ENCODE data around the gene EXOSC9. TPM values are rescaled to one million over a fixed set of nuclear protein-coding genes. Genes with fewer than 3 reads are reported as not detected.

Gene EXOSC9, protein sequence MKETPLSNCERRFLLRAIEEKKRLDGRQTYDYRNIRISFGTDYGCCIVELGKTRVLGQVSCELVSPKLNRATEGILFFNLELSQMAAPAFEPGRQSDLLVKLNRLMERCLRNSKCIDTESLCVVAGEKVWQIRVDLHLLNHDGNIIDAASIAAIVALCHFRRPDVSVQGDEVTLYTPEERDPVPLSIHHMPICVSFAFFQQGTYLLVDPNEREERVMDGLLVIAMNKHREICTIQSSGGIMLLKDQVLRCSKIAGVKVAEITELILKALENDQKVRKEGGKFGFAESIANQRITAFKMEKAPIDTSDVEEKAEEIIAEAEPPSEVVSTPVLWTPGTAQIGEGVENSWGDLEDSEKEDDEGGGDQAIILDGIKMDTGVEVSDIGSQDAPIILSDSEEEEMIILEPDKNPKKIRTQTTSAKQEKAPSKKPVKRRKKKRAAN
- 31.0 and 37.9 TPM in 2 replicates for total RNA-seq

DNA sequence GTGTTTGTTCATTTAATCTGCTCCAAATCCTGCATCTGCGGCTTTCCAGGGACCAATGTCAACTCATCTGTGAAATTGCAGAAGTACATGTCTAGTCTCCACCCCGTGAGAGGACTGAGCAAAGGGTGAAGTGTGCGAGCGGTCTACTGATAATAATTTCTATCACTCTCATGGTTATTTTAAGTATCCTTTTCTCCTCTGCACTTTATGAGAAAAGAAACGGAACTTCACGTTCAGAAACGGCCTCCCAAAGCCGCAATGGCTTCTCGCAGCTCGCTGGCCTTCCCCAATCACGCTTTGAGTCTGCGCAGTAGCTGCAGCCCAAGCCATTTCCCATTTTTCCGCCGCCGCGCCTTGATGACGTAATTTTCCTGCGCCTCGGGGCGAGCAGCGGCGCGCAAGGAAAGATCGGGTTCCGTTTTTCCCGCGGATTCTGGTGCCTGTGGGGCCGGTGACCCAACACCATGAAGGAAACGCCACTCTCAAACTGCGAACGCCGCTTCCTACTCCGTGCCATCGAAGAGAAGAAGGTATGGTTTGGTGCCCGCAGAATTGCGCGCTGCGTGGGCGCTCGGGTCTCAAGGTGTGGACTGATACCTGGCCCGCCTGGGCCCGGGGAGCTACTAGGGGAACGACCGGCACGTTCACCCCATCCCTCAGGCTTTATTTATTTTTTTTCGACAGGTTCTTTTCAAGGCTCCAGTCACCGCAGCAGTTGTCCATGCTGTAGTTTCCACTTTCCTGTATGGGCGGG is at the start of gene EXOSC9:
Gene EXOSC9 (plus strand): TSS at position 363 of the 754 bp plus-strand sequence. CDS start 102 bp downstream, at position 465.

DNA sequence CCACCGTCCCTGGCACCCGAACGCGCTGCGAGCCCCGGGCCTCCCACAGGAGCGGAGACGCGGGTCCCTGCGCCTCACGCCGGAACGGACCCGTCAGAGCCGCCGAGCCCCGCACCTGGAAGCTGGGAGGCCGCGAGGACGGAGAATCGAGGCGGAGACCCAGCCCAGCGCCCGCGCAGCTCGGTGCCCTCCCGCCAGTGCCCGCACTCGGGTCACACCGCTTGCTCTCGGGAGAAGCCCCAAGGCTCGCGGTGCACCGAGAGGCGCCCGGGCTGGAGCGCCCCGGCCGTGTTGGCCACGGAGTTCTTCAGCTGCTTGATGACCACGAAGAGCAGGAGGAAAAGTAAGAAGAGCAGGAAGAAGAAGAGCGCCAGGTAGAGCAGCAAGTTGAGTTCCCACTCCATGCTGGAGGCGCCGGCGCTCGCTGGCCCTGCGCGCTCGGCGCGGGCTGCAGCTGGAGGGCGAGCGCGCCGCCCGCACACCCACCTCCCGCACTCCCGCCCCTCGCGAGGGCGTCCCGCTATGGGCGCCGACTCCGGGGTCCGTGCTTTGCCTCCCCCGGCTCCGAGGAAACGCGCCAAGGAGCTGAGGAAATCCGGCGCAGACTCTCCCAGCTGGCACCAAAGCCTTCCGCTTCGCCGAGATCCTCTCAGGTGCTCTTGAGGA is 36.3 kb upstream of the EXOSC9 start, which contains the start of gene SMIM43:
Gene SMIM43 (minus strand): TSS at position 463 of the 666 bp plus-strand sequence. CDS start 59 bp downstream, at position 404.

DNA sequence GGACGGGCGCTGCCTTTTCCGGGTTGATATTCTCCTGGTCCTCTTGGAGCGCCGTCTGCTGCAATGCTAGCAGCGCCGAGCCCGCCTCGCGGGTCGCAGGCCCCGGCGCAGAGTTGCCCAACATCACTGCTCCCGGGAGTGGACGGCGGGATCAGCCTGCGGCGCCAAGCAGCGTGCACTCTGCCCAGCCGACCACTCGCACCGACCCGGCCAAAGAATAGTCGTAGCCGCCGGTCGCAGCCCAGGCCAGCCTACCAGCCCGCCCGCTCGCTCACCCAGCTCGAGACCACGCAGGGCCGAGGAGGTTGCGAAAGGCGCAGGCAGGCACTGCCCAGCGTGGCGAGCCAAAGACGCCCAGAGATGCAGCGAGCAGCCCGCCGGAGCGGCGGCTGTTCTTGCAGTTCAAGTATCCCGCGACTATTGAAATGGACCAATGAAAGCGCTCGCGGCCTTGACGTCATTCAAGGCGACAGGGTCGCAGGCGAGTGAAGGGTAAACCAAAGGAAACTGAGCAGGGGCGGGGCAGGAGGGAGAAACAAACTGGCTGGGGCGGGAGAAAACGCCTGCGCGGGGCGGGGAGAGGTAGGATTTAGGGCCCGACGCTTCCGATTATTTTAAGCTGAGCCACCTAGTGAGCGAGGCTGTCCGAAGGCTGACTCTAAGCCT is 22.5 kb downstream of the EXOSC9 start, which contains the start of gene CCNA2:
Gene CCNA2 (minus strand): TSS at position 379 of the 666 bp plus-strand sequence. CDS start 255 bp downstream, at position 124.

Other genes with a start within 250 kb of the EXOSC9 start
- 480 and 680 TPM in 2 replicates for gene ANXA5, start 104.3 kb upstream of the EXOSC9 start, total RNA-seq
- gene SMIM43, start 36.2 kb upstream of the EXOSC9 start, total RNA-seq, result 1.3 and 18.8 TPM in 2 replicates
- gene CCNA2, start 22.6 kb downstream of the EXOSC9 start, total RNA-seq, result 35.6 and 66.3 TPM in 2 replicates
- 10.7 and 22.1 TPM in 2 replicates for gene BBS7, start 69.2 kb downstream of the EXOSC9 start, total RNA-seq
- gene TRPC3, start 150.7 kb downstream of the EXOSC9 start, total RNA-seq, result 1.6 and 3.0 TPM in 2 replicates